Measurements from ENCODE around the gene TMC6. TPM values are rescaled to one million over a fixed set of nuclear protein-coding genes. Genes with fewer than 3 reads are reported as not detected.

Gene TMC6
- total and polyA plus RNA-seq, 2 of the 13 experiments (the other 11 are each of a cell fraction or from before 2014, with no cell fraction given), result 48.4 to 99.1 TPM

DNA sequence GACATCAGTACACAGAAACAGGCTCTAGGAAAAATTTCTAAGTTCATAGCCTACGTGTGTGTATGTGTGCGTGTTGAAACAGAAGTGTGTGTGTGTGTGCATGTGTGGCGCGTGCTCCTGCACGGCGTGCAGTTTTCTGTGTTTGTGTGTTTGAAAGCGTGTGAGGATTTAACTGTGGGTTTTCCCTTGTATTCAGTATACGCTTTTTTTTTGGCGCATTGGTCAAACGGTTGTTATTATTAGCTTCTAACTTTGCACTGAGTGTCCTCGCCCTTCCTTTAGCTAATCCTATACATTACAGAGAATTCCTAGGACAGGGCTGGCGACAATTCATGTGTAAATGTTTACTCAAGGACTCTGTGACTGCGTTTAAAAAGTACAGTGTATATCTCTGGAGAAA lies 23.0 kb downstream of the TMC6 start (continued):
- TF ChIP-seq, protein P1, sequence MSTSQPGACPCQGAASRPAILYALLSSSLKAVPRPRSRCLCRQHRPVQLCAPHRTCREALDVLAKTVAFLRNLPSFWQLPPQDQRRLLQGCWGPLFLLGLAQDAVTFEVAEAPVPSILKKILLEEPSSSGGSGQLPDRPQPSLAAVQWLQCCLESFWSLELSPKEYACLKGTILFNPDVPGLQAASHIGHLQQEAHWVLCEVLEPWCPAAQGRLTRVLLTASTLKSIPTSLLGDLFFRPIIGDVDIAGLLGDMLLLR (CRISPR knock-in tag; IDR thresholded peaks at IDR 0.05), result no peak
- TF ChIP-seq NFE2L2 (IDR thresholded peaks at IDR 0.05; ENCODE audit: low read length), result no peak
- TF ChIP-seq, protein P2, sequence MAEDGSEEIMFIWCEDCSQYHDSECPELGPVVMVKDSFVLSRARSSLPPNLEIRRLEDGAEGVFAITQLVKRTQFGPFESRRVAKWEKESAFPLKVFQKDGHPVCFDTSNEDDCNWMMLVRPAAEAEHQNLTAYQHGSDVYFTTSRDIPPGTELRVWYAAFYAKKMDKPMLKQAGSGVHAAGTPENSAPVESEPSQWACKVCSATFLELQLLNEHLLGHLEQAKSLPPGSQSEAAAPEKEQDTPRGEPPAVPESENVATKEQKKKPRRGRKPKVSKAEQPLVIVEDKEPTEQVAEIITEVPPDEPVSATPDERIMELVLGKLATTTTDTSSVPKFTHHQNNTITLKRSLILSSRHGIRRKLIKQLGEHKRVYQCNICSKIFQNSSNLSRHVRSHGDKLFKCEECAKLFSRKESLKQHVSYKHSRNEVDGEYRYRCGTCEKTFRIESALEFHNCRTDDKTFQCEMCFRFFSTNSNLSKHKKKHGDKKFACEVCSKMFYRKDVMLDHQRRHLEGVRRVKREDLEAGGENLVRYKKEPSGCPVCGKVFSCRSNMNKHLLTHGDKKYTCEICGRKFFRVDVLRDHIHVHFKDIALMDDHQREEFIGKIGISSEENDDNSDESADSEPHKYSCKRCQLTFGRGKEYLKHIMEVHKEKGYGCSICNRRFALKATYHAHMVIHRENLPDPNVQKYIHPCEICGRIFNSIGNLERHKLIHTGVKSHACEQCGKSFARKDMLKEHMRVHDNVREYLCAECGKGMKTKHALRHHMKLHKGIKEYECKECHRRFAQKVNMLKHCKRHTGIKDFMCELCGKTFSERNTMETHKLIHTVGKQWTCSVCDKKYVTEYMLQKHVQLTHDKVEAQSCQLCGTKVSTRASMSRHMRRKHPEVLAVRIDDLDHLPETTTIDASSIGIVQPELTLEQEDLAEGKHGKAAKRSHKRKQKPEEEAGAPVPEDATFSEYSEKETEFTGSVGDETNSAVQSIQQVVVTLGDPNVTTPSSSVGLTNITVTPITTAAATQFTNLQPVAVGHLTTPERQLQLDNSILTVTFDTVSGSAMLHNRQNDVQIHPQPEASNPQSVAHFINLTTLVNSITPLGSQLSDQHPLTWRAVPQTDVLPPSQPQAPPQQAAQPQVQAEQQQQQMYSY (CRISPR knock-in tag; IDR thresholded peaks at IDR 0.05), result no peak
- TF ChIP-seq SIN3A (IDR thresholded peaks at IDR 0.05; ENCODE audit: borderline replicate concordance, low read depth, low read length), result no peak

- BruUV-seq (replicated peaks), result no TSS peak
- Histone ChIP-seq H3K27me3 (ENCODE audit: control insufficient read depth in 1 of 2, insufficient read depth in 2 of 2, low read length in 2 of 2) (no peaks in the 10 kb centered on the region), H3K27ac (ENCODE audit: extremely low read length, insufficient read depth, low read length) (peak overlapping the region; percentile 52), H4K20me1 (ENCODE audit: insufficient read depth, low read length) (no peaks in the 10 kb centered on the region), H3K4me2 (ENCODE audit: low read depth, low read length) (peak overlapping the region; percentile 58; the same call in 1 of the 2 replicates), H3K79me2 (ENCODE audit: insufficient read depth, low read length) (no peaks in the 10 kb centered on the region), H2AFZ (ENCODE audit: low read length) (no peak overlapping the region), H3K9me3 (ENCODE audit: low read length) (peaks cover 7% of the 10 kb centered on the region; the same call in 1 of the 2 replicates), H3K4me3 (replicated peaks in 1 of 3; ENCODE audit: insufficient read depth in 1 of 3, low read depth in 2 of 3, low read length in 3 of 3) (no peak overlapping the region; a peak in 1 of 6 replicates), H3K36me3 (replicated peaks in 1 of 2; ENCODE audit: control insufficient read depth in 1 of 2, insufficient read depth in 2 of 2, low read length in 2 of 2) (peaks cover 5 to 24% of the 10 kb centered on the region in 2 experiments; a peak in 4 of 5 replicates), H3K4me1 (ENCODE audit: insufficient read depth, low read length) (peaks cover 39% of the 10 kb centered on the region), H3K9ac (ENCODE audit: insufficient read depth, low read depth, low read length) (no peak overlapping the region)
- CTCF ChIA-PET (ENCODE audit: low intra/inter-chr PET ratio, low total read pairs), result no interaction called here
- ATAC-seq, result no peak
- POLR2A ChIA-PET, result interaction anchor here (1.0 kb wide), 1 partner anchor 82 kb away, joined by 4 read pairs; the partner anchor contains the start of genes AFMID and TK1
- WGBS (ENCODE audit: low lambda C conversion rate), result 95% methylated on average over 16 of the region's 16 CpGs
- DNase-seq (ENCODE audit: low spot score), result no peak
- peak; percentile 27 for TF ChIP-seq AGO1 (IDR thresholded peaks at IDR 0.05; ENCODE audit: low read depth, low read length, poor library complexity, severe bottlenecking)
- TF ChIP-seq, protein P3, sequence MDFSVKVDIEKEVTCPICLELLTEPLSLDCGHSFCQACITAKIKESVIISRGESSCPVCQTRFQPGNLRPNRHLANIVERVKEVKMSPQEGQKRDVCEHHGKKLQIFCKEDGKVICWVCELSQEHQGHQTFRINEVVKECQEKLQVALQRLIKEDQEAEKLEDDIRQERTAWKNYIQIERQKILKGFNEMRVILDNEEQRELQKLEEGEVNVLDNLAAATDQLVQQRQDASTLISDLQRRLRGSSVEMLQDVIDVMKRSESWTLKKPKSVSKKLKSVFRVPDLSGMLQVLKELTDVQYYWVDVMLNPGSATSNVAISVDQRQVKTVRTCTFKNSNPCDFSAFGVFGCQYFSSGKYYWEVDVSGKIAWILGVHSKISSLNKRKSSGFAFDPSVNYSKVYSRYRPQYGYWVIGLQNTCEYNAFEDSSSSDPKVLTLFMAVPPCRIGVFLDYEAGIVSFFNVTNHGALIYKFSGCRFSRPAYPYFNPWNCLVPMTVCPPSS (IDR thresholded peaks at IDR 0.05), result no peak
- FAIRE-seq, result no peak
- intact Hi-C loops (cut with micrococcal nuclease; ENCODE audit: unreplicated experiment) (no loop called here), in situ Hi-C loops (cut with HindIII; ENCODE audit: extremely low pct_ligation_motif_present, low pct_unique_long_range_greater_than_20kb) (no loop called here)
Measured at GRCh38 chr17:78105101-78105500, 23.5 kb downstream of the TMC6 start.

All from HepG2 (cell line).